ENCODE data around the gene DRC1. TPM values are rescaled to one million over a fixed set of nuclear protein-coding genes. Genes with fewer than 3 reads are reported as not detected.

DRC1 gene
- total RNA-seq, 1 donor from 2014 or later: not detected

GRCh38 chr2:26422947-26423629 is 21.4 kb downstream of the DRC1 start:
- Mint-ChIP-seq H3K36me3 (ENCODE audit: unreplicated experiment) (no peaks in the 10 kb centered on the region), H3K9me3 (ENCODE audit: unreplicated experiment) (no peaks in the 10 kb centered on the region), H3K4me3 (ENCODE audit: unreplicated experiment) (no peak overlapping the region), H3K27me3 (ENCODE audit: unreplicated experiment) (peaks cover 39% of the 10 kb centered on the region), H3K27ac (ENCODE audit: unreplicated experiment) (no peak overlapping the region), H3K4me1 (ENCODE audit: unreplicated experiment) (no peaks in the 10 kb centered on the region)
- no peak for DNase-seq (ENCODE audit: extremely low spot score, unreplicated experiment)
- TF ChIP-seq CTCF (IDR thresholded peaks at IDR 0.05): no peak

- Mint-ChIP-seq H3K27ac (ENCODE audit: unreplicated experiment) (no peak overlapping the region), H3K4me1 (ENCODE audit: unreplicated experiment) (no peaks in the 10 kb centered on the region), H3K27me3 (ENCODE audit: unreplicated experiment) (peaks cover 37% of the 10 kb centered on the region), H3K9me3 (ENCODE audit: unreplicated experiment) (no peaks in the 10 kb centered on the region), H3K36me3 (ENCODE audit: unreplicated experiment) (no peaks in the 10 kb centered on the region), H3K4me3 (ENCODE audit: unreplicated experiment) (no peak overlapping the region)
- DNase-seq (ENCODE audit: extremely low spot score, unreplicated experiment): no peak
- TF ChIP-seq CTCF (IDR thresholded peaks at IDR 0.05): no peak
Observed at GRCh38 chr2:26423750-26424149, 22.0 kb downstream of the DRC1 start.

- Mint-ChIP-seq H3K27ac (ENCODE audit: unreplicated experiment) (no peak overlapping the region), H3K4me3 (ENCODE audit: unreplicated experiment) (no peak overlapping the region), H3K9me3 (ENCODE audit: unreplicated experiment) (no peaks in the 10 kb centered on the region), H3K4me1 (ENCODE audit: unreplicated experiment) (no peaks in the 10 kb centered on the region), H3K27me3 (ENCODE audit: unreplicated experiment) (peaks cover 37% of the 10 kb centered on the region), H3K36me3 (ENCODE audit: unreplicated experiment) (no peaks in the 10 kb centered on the region)
- TF ChIP-seq CTCF (IDR thresholded peaks at IDR 0.05): no peak
- no peak for DNase-seq (ENCODE audit: extremely low spot score, unreplicated experiment)
Observed at GRCh38 chr2:26424221-26424620, 22.5 kb downstream of the DRC1 start.

GRCh38 chr2:26428846-26429245 is 27.1 kb downstream of the DRC1 start:
- Mint-ChIP-seq H3K4me1 (ENCODE audit: unreplicated experiment) (no peaks in the 10 kb centered on the region), H3K4me3 (ENCODE audit: unreplicated experiment) (no peak overlapping the region), H3K36me3 (ENCODE audit: unreplicated experiment) (no peaks in the 10 kb centered on the region), H3K27ac (ENCODE audit: unreplicated experiment) (no peak overlapping the region), H3K9me3 (ENCODE audit: unreplicated experiment) (no peaks in the 10 kb centered on the region), H3K27me3 (ENCODE audit: unreplicated experiment) (peaks cover 37% of the 10 kb centered on the region)
- no peak for DNase-seq (ENCODE audit: extremely low spot score, unreplicated experiment)
- TF ChIP-seq CTCF (IDR thresholded peaks at IDR 0.05): no peak

GRCh38 chr2:26429779-26430578 is 28.3 kb downstream of the DRC1 start:
- H3K4me3 Mint-ChIP-seq (ENCODE audit: unreplicated experiment): no peak overlapping the region
- no peak overlapping the region for H3K27ac Mint-ChIP-seq (ENCODE audit: unreplicated experiment)
- DNase-seq (ENCODE audit: extremely low spot score, unreplicated experiment): no peak
- H3K9me3 Mint-ChIP-seq (ENCODE audit: unreplicated experiment): no peaks in the 10 kb centered on the region
- TF ChIP-seq CTCF (IDR thresholded peaks at IDR 0.05): no peak
- no peaks in the 10 kb centered on the region for H3K4me1 Mint-ChIP-seq (ENCODE audit: unreplicated experiment)
- H3K36me3 Mint-ChIP-seq (ENCODE audit: unreplicated experiment): no peaks in the 10 kb centered on the region
- H3K27me3 Mint-ChIP-seq (ENCODE audit: unreplicated experiment): peaks cover 39% of the 10 kb centered on the region

Data from osteocyte (in vitro differentiated cells).